HFF-Myc (cell line): ENCODE results near the gene DYNC2LI1.

Experiments used
- DNase-seq: peaks from one replicate; pipeline ENCODE4 v3.0.0-alpha.2; 2011; ENCODE audit warnings: low read depth; ENCODE audit errors: extremely low read depth
- H3K4me3 ChIP-seq: replicated peaks from 2 replicates; pipeline ENCODE4 v1.5.1; 2011; ENCODE audit warnings: low read depth, mild to moderate bottlenecking, control low read depth, low read length
- TF ChIP-seq, protein P1 (sequence below): IDR thresholded peaks from 2 replicates; pipeline ENCODE4 v1.5.1; 2012; ENCODE audit warnings: mild to moderate bottlenecking, low read depth, low read length, control low read depth; ENCODE audit errors: missing control alignments

Gene DYNC2LI1

DNA sequence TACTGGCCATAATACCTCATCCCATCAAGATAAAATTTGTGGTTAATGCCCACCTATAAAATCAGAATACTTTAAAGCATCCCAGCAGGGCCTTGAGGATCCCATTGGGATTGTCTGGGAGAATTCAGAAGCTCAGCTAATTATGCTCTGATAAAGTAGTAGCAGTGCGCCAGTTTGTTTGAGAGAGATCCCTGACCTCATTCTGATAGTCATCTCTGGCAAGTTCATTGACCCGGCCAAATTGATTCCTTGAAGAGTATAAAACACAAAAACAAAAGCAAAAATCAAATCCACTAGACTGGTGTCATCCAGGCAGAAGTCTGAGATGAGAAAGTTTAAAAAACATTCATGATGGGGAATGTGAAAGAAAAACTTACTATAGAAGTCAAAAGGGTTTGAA is 50.7 kb downstream of the DYNC2LI1 start:
- TF ChIP-seq, protein P1, sequence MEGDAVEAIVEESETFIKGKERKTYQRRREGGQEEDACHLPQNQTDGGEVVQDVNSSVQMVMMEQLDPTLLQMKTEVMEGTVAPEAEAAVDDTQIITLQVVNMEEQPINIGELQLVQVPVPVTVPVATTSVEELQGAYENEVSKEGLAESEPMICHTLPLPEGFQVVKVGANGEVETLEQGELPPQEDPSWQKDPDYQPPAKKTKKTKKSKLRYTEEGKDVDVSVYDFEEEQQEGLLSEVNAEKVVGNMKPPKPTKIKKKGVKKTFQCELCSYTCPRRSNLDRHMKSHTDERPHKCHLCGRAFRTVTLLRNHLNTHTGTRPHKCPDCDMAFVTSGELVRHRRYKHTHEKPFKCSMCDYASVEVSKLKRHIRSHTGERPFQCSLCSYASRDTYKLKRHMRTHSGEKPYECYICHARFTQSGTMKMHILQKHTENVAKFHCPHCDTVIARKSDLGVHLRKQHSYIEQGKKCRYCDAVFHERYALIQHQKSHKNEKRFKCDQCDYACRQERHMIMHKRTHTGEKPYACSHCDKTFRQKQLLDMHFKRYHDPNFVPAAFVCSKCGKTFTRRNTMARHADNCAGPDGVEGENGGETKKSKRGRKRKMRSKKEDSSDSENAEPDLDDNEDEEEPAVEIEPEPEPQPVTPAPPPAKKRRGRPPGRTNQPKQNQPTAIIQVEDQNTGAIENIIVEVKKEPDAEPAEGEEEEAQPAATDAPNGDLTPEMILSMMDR: no peak
- DNase-seq: no peak

GRCh38 chr2:43824951-43825493 is 51.2 kb downstream of the DYNC2LI1 start:
- TF ChIP-seq, protein P1: no peak
- no peak for DNase-seq
- no peak overlapping the region for H3K4me3 ChIP-seq

More for the DNA sequence above, 50.7 kb downstream of the DYNC2LI1 start:
- no peak overlapping the region for H3K4me3 ChIP-seq

- H3K4me3 ChIP-seq: no peak overlapping the region
- TF ChIP-seq, protein P1: no peak
- no peak for DNase-seq
Observed at GRCh38 chr2:43825841-43826240, 52.0 kb downstream of the DYNC2LI1 start.

- DNase-seq: no peak
- TF ChIP-seq, protein P1: no peak
- no peak overlapping the region for H3K4me3 ChIP-seq
Observed at GRCh38 chr2:43826305-43827250, 52.7 kb downstream of the DYNC2LI1 start.

DNA sequence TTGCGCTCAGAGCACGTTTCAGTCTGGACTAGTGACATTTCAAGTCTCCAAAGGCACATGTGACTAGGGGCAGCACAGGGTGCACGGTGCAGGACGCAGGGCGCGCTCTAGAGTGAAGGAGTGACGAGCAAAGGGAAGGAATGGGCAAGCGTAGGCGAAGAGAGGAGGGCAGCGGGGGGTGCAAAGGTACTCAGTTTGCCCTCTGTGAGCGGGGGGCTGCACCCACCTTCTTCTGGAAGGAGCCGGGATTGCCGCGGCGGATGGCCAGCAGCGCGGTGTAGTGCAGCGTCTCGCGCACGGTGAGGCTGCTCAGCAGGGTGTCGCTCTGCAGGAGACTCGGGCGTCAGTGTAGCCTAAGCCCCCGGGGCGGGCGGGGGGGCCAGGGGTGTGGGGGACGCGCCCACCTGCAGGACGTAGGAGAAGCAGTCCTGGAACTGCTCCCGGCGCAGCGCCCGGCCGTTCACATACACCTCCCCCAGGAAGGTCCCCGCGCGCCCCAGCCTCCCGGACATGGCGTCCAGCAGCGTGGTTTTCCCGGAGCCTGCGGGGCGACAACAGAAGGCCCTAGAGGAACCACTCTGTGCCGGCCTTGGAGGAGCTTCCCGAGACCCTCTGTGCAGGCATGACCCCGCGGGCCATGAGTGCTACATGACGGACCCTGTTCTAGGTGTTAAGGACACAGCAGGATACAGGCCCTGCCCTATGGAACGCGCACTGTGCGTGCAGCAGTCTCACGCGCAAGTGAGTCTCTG is 57.9 kb downstream of the DYNC2LI1 start:
- peak overlapping the region; percentile 9; the same call in 1 of the 2 replicates for H3K4me3 ChIP-seq
- TF ChIP-seq, protein P1: no peak
- DNase-seq: no peak

- TF ChIP-seq, protein P1: no peak
- no peak for DNase-seq
Observed at GRCh38 chr2:43832457-43832856, 58.6 kb downstream of the DYNC2LI1 start.

More at GRCh38 chr2:43832457-43832856, 58.6 kb downstream of the DYNC2LI1 start:
- H3K4me3 ChIP-seq: no peak overlapping the region
